Activated CD4-positive, alpha-beta memory T cell treated with anti-CD3 and anti-CD28 coated beads for 36 hours (primary cell): ENCODE measurements around the gene PCDHGB2. TPM values are rescaled to one million over a fixed set of nuclear protein-coding genes. Genes with fewer than 3 reads are reported as not detected.
"Not testable (repeated sequence)": the region's sequence is repeated elsewhere in the genome, so short reads cannot be mapped to it uniquely, and the experiment has no call there.

Experiments used
- CTCF ChIA-PET: fragments of 350-600 bp; sonication (Branson Sonifier 250); formaldehyde crosslinking; loops from one replicate; lab custom pipeline; 2021; ENCODE audit warnings: antibody characterized with exemption, inconsistent platforms; lab: Charles Lee
- POLR2A ChIA-PET: fragments of 350-600 bp; sonication (Branson Sonifier 250); formaldehyde crosslinking; loops from one replicate; lab custom pipeline; 2021; ENCODE audit warnings: antibody characterized with exemption; lab: Charles Lee
- DNase-seq: peaks from one replicate; pipeline ENCODE4 v3.0.0-alpha.2; 2020
- H3K27ac Mint-ChIP-seq: one replicate; pipeline ENCODE4 v1.8.0; 2021; ENCODE audit warnings: mixed read lengths
- H3K27me3 Mint-ChIP-seq: one replicate; pipeline ENCODE4 v1.8.0; 2021; ENCODE audit warnings: mixed read lengths
- H3K36me3 Mint-ChIP-seq: one replicate; pipeline ENCODE4 v1.8.0; 2021; ENCODE audit warnings: mixed read lengths
- H3K4me1 Mint-ChIP-seq: one replicate; pipeline ENCODE4 v1.8.0; 2021; ENCODE audit warnings: low read depth, mixed read lengths
- H3K4me3 Mint-ChIP-seq: one replicate; pipeline ENCODE4 v1.8.0; 2021; ENCODE audit warnings: mild to moderate bottlenecking, mixed read lengths
- H3K9me3 Mint-ChIP-seq: one replicate; pipeline ENCODE4 v1.8.0; 2021; ENCODE audit warnings: mixed read lengths
- intact Hi-C: fragments of 100-400 bp; cut with micrococcal nuclease; formaldehyde crosslinking; loops from one replicate; pipeline ENCODE4 v1.15.1; 2023
- total RNA-seq, 2 experiments: library from RNA; stranded (reverse); gene quantifications; one replicate each; pipeline ENCODE4 v1.2.3, GENCODE V29; 2021

Gene PCDHGB2
- total RNA-seq, 2 experiments from 2014 or later: 0.10 to 0.19 TPM

DNA sequence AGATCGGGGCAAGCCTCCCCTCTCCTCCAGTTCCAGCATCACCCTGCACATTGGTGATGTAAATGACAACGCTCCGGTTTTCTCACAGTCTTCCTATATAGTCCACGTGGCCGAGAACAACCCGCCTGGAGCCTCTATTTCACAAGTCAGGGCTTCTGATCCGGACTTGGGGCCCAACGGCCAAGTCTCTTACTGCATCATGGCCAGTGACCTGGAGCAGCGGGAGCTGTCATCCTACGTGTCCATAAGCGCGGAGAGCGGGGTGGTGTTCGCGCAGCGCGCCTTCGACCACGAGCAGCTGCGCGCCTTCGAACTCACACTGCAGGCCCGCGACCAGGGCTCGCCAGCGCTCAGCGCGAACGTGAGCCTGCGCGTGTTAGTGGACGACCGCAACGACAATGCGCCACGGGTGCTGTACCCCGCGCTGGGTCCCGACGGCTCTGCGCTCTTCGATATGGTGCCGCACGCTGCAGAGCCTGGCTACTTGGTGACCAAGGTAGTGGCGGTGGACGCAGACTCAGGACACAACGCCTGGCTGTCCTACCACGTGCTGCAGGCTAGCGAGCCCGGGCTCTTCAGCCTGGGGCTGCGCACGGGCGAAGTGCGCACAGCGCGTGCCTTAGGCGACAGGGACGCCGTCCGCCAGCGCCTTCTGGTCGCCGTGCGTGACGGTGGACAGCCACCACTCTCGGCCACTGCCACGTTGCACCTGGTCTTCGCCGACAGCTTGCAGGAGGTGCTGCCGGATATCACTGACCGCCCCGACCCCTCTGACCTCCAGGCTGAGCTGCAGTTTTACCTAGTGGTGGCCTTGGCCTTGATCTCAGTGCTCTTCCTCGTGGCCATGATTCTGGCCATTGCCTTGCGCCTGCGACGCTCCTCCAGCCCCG lies 29.6 kb downstream of the PCDHGB2 start:
- H3K27me3 Mint-ChIP-seq: peaks cover 65% of the 10 kb centered on the region
- H3K27ac Mint-ChIP-seq: no peak overlapping the region
- ChIA-PET POLR2A (no interaction called here), CTCF (no interaction called here)
- intact Hi-C loops: no loop called here
- DNase-seq: no peak
- H3K4me1 Mint-ChIP-seq: no peaks in the 10 kb centered on the region
- peaks cover 34% of the 10 kb centered on the region for H3K9me3 Mint-ChIP-seq
- peaks cover 32% of the 10 kb centered on the region for H3K36me3 Mint-ChIP-seq
- H3K4me3 Mint-ChIP-seq: no peak overlapping the region

DNA sequence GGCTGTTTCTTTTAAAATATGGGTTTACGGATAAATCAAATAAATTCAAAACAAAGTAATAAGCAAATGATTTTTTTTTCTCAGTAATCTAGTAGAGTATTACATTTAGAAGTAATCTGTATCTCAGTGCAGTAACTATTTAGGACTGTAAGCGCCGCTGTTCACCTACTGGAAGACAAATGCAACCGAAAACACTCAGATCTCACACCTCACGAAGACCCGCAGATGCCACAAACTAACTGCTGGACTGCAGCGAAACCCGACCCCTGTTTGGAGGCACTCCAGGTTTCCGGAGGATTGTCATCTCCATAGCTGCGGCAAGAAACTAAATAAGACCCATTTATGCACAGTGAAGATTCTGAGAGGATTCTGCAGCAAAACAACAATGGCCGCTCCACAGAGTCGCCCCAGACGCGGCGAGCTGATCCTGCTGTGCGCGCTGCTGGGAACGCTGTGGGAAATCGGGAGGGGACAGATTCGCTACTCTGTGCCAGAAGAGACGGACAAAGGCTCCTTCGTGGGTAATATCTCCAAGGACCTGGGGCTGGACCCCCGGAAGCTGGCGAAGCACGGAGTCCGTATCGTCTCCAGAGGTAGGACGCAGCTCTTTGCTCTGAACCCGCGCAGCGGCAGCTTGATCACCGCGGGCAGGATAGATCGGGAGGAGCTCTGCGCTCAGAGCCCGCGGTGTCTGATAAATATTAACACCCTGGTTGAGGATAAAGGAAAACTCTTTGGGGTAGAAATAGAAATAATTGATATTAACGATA lies 32.8 kb downstream of the PCDHGB2 start, which contains the start of gene PCDHGA8:
PCDHGA8 (plus strand) TSS at position 205 of the 770 bp plus-strand sequence; CDS start at position 386, 181 bp downstream.
- Mint-ChIP-seq H3K27me3 (peaks cover 56% of the 10 kb centered on the region), H3K36me3 (peaks cover 33% of the 10 kb centered on the region), H3K4me3 (no peak within 1 kb of the TSS), H3K4me1 (no peaks in the 10 kb centered on the region), H3K9me3 (peaks cover 36% of the 10 kb centered on the region), H3K27ac (no peak within 1 kb of the TSS)
- ChIA-PET CTCF (no interaction called here), POLR2A (no interaction called here)
- DNase-seq: no peak
- intact Hi-C loops: no loop called here

DNA sequence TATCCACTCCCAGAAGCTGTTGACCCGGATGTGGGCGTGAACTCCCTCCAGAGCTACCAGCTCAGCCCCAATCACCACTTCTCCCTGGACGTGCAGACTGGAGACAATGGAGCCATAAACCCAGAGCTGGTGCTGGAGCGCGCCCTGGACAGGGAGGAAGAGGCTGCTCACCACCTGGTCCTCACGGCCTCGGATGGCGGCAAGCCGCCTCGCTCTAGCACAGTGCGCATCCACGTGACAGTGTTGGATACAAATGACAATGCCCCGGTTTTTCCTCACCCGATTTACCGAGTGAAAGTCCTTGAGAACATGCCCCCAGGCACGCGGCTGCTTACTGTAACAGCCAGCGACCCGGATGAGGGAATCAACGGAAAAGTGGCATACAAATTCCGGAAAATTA lies 33.5 kb downstream of the PCDHGB2 start:
- H3K4me3 Mint-ChIP-seq: no peak overlapping the region
- ChIA-PET CTCF (no interaction called here), POLR2A (no interaction called here)
- H3K4me1 Mint-ChIP-seq: no peaks in the 10 kb centered on the region
- no peak for DNase-seq
- no peak overlapping the region for H3K27ac Mint-ChIP-seq
- H3K27me3 Mint-ChIP-seq: peaks cover 54% of the 10 kb centered on the region
- peaks cover 36% of the 10 kb centered on the region for H3K9me3 Mint-ChIP-seq
- intact Hi-C loops: no loop called here
- H3K36me3 Mint-ChIP-seq: peaks cover 32% of the 10 kb centered on the region

DNA sequence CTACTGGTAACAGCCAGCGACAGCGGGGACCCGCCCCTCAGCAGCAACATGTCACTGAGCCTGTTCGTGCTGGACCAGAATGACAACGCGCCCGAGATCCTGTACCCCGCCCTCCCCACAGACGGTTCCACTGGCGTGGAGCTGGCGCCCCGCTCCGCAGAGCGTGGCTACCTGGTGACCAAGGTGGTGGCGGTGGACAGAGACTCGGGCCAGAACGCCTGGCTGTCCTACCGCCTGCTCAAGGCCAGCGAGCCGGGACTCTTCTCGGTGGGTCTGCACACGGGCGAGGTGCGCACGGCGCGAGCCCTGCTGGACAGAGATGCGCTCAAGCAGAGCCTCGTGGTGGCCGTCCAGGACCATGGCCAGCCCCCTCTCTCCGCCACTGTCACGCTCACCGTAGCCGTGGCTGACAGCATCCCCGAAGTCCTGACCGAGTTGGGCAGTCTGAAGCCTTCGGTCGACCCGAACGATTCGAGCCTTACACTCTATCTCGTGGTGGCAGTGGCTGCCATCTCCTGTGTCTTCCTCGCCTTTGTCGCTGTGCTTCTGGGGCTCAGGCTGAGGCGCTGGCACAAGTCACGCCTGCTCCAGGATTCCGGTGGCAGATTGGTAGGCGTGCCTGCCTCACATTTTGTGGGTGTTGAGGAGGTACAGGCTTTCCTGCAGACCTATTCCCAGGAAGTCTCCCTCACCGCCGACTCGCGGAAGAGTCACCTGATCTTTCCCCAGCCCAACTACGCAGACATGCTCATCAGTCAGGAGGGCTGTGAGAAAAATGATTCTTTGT lies 34.8 kb downstream of the PCDHGB2 start:
- not testable (repeated sequence) for H3K4me3 Mint-ChIP-seq, H3K27ac Mint-ChIP-seq
- H3K27me3 Mint-ChIP-seq: peaks cover 53% of the 10 kb centered on the region

DNA sequence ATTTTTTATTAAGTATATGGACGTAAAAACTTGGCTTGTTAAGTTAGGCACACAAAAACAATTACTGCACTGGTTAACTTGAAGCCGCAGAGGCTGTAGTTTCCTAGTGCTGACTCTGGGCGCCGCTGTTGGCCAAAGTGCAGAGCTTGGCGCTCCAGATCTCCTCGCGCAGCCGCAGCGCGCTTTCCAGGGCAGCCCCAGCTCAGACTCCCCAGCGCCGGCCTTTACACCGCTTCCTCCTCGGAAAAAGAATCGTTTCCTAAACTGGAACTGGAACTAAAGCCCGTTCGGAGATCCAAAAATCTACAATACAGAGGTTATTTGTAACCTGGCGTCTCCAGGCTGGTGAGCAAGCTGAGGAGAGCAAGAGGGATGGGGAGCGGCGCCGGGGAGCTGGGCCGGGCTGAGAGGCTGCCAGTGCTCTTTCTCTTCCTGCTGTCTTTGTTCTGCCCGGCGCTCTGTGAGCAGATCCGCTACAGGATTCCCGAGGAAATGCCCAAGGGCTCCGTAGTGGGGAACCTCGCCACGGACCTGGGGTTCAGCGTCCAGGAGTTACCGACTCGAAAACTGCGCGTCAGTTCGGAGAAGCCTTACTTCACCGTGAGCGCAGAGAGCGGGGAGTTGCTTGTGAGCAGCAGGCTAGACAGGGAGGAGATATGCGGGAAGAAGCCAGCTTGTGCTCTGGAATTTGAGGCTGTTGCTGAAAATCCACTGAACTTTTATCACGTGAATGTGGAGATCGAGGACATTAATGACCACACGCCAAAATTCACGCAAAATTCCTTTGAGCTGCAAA lies 38.2 kb downstream of the PCDHGB2 start, which contains the start of gene PCDHGB5:
PCDHGB5 (plus strand) TSS at position 192 of the 796 bp plus-strand sequence; CDS start at position 373, 181 bp downstream.
- peak within 1 kb of the TSS; percentile 23 for H3K4me3 Mint-ChIP-seq
- peak; percentile 51 for DNase-seq
- H3K27ac Mint-ChIP-seq, H3K4me1 Mint-ChIP-seq, POLR2A ChIA-PET, intact Hi-C loops: not testable (repeated sequence)
- peaks cover 50% of the 10 kb centered on the region for H3K27me3 Mint-ChIP-seq
- H3K9me3 Mint-ChIP-seq: peaks cover 34% of the 10 kb centered on the region
- CTCF ChIA-PET: interaction anchor here (1.0 to 2.9 kb wide), 11 partner anchors 16 to 166 kb away, joined by 3 to 13 read pairs (median 4); partner anchors contain the start of genes PCDHB15, PCDHGA10, PCDHGA12 and PCDHGB3
- peaks cover 29% of the 10 kb centered on the region for H3K36me3 Mint-ChIP-seq

More for the DNA sequence above, 34.8 kb downstream of the PCDHGB2 start:
- DNase-seq, H3K4me1 Mint-ChIP-seq, intact Hi-C loops: not testable (repeated sequence)
- Mint-ChIP-seq H3K9me3 (peaks cover 38% of the 10 kb centered on the region), H3K36me3 (peaks cover 34% of the 10 kb centered on the region)
- POLR2A ChIA-PET: interaction anchor here (0.6 kb wide), 1 partner anchor 9 kb away, joined by 3 read pairs; no protein-coding TSS in a partner anchor
- CTCF ChIA-PET: interaction anchor here (0.7 kb wide), 1 partner anchor 169 kb away, joined by 4 read pairs; no protein-coding TSS in a partner anchor

DNA sequence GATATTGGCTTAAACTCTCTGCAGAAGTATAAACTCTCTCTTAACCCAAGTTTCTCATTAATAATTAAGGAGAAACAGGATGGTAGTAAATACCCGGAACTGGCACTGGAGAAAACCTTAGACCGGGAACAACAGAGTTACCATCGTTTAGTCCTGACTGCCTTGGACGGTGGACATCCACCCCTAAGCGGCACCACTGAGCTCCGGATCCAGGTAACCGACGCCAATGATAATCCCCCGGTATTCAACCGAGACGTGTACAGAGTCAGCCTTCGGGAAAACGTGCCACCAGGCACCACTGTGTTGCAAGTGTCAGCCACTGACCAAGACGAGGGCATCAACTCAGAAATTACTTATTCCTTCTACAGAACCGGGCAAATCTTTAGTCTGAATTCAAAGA lies 38.8 kb downstream of the PCDHGB2 start:
- H3K9me3 Mint-ChIP-seq: peaks cover 34% of the 10 kb centered on the region
- ChIA-PET POLR2A (no interaction called here), CTCF (interaction anchor here (1.4 to 2.9 kb wide), 5 partner anchors 15 to 165 kb away, joined by 3 to 13 read pairs (median 5); partner anchors contain the start of genes PCDHGA10 and TAF7)
- H3K4me3 Mint-ChIP-seq: no peak overlapping the region
- no peak overlapping the region for H3K27ac Mint-ChIP-seq
- no peak for DNase-seq
- H3K4me1 Mint-ChIP-seq: no peaks in the 10 kb centered on the region
- intact Hi-C loops: no loop called here
- peaks cover 52% of the 10 kb centered on the region for H3K27me3 Mint-ChIP-seq
- H3K36me3 Mint-ChIP-seq: peaks cover 31% of the 10 kb centered on the region

DNA sequence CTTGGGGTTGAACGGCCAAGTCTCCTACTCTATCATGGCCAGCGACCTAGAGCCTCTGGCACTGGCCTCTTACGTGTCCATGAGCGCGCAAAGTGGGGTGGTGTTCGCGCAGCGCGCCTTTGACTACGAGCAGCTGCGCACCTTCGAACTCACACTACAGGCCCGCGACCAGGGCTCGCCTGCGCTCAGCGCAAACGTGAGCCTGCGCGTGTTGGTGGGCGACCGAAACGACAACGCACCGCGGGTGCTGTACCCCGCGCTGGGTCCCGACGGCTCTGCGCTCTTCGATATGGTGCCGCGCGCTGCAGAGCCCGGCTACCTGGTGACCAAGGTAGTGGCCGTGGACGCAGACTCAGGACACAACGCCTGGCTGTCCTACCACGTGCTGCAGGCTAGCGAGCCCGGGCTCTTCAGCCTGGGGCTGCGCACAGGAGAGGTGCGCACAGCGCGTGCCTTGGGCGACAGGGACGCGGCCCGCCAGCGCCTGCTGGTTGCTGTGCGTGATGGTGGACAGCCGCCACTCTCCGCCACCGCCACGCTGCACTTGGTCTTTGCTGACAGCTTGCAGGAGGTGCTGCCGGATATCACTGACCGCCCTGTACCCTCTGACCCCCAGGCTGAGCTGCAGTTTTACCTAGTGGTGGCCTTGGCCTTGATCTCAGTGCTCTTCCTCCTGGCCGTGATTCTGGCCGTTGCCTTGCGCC lies 39.9 kb downstream of the PCDHGB2 start:
- H3K4me1 Mint-ChIP-seq: no peaks in the 10 kb centered on the region
- H3K27me3 Mint-ChIP-seq: peaks cover 56% of the 10 kb centered on the region
- H3K4me3 Mint-ChIP-seq: no peak overlapping the region
- no peak overlapping the region for H3K27ac Mint-ChIP-seq
- peaks cover 30% of the 10 kb centered on the region for H3K9me3 Mint-ChIP-seq
- POLR2A ChIA-PET: no interaction called here
- CTCF ChIA-PET: no interaction called here
- intact Hi-C loops: no loop called here
- no peak for DNase-seq
- peaks cover 30% of the 10 kb centered on the region for H3K36me3 Mint-ChIP-seq

DNA sequence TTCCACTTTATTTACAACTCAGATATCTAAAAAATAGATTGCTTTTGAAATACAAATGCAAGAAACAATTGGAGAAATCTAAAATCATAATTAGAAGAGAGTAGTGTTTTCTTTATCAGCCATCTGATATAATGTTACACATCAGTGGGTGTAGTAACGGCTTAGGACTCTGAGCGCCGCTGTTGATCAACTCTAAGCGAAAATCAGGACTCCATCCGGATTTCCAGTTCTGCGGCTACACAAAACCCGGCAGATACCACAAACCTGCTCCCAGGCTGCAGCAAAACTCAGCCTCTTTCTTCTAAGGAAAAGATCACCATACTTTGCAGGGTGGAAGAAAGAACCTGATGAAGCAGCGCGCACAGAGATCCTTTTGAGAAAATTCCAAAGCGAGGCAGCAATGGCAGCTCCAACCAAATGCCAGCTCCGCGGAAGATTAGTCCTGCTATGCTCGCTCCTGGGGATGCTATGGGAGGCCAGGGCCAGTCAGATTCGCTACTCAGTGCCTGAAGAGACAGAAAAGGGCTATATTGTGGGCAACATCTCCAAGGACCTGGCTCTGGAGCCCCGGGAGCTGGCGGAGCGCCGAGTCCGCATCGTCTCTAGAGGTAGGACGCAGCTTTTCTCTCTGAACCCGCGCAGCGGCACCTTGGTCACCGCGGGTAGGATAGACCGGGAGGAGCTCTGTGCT lies 42.9 kb downstream of the PCDHGB2 start, which contains the start of gene PCDHGA9:
PCDHGA9 (plus strand) TSS at position 226 of the 691 bp plus-strand sequence; CDS start at position 401, 175 bp downstream.
- Mint-ChIP-seq H3K27me3 (peaks cover 57% of the 10 kb centered on the region), H3K36me3 (peaks cover 25% of the 10 kb centered on the region), H3K4me1 (no peaks in the 10 kb centered on the region), H3K27ac (no peak within 1 kb of the TSS), H3K4me3 (peak within 1 kb of the TSS; percentile 23), H3K9me3 (peaks cover 31% of the 10 kb centered on the region)
- peak; percentile 31 for DNase-seq
- intact Hi-C loops: no loop called here
- POLR2A ChIA-PET: no interaction called here
- CTCF ChIA-PET: interaction anchor here (1.0 to 1.5 kb wide), 4 partner anchors 10 to 165 kb away, joined by 3 to 7 read pairs (median 4); partner anchors contain the start of gene PCDHGA10

DNA sequence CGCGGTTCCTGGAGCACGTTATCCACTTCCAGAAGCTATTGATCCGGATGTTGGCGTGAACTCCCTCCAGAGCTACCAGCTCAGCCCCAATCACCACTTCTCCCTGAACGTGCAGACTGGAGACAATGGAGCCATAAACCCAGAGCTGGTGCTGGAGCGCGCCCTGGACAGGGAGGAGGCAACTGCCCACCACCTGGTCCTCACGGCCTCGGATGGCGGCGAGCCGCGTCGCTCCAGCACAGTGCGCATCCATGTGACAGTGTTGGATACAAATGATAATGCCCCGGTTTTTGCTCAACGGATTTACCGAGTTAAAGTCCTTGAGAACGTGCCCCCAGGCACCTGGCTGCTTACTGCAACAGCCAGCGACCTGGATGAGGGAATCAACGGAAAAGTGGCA lies 43.6 kb downstream of the PCDHGB2 start:
- peaks cover 2% of the 10 kb centered on the region for H3K4me1 Mint-ChIP-seq
- intact Hi-C loops: no loop called here
- H3K4me3 Mint-ChIP-seq: no peak overlapping the region
- H3K27ac Mint-ChIP-seq: no peak overlapping the region
- ChIA-PET POLR2A (interaction anchor here (0.6 kb wide), 1 partner anchor 8 kb away, joined by 3 read pairs; no protein-coding TSS in a partner anchor), CTCF (interaction anchor here (1.0 to 1.5 kb wide), 4 partner anchors 10 to 164 kb away, joined by 3 to 7 read pairs (median 4); partner anchors contain the start of gene PCDHGA10)
- peaks cover 63% of the 10 kb centered on the region for H3K27me3 Mint-ChIP-seq
- peaks cover 27% of the 10 kb centered on the region for H3K36me3 Mint-ChIP-seq
- DNase-seq: no peak
- peaks cover 33% of the 10 kb centered on the region for H3K9me3 Mint-ChIP-seq
